Measurements from ENCODE around the gene OSBPL5. TPM values are rescaled to one million over a fixed set of nuclear protein-coding genes. Genes with fewer than 3 reads are reported as not detected.

Gene OSBPL5
- total and polyA plus RNA-seq, 2 donors = 28.2 to 42.3 TPM

DNA sequence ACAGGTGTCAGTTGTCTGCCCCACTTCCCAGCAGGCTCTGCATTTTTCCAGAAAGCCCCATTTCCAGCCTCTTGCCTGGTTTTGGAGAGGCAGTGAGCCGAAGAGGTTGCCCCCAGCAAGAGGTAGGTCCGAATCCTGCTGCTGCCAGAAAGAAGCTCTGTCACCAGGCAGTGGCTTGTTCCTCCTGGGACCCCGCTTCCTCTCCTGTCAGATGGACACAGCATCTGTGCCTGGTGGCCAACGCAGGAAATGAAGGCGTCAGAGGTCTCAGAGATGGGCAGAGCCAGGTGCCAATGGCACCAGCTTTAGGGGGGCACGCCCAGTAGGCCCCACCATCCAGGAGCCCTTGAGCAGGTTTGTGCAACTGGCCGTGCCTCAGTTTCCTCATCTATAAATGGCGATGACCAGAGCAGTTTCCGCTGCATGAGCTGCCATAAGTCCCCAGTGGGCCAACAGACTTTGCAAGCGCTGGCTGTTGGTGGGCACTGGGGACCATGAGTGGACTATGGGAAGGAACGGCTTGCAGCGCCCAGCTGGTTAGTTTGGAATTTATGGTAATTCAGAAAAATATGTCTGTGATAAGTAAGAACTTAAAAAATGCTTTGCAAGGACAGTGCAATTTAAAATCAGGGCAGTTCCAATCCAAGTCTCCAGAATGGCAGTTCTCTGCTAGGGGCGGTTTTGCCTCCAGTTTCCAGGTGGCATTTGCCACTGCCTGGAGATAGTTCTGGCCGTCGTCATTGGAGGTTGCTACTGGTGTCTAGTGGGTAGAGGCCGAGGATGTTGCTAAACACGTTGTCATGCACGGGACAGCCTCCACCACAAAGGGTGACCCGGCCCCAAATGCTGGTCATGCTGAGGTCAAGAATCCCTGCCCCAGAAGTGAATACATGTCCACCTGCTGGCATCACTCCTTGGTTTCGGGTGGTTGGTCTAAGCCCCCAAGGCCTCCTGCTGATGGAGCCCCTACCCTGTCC, 2.3 kb upstream of the OSBPL5 start:
- peaks cover 66 to 87% of the 10 kb centered on the region in 2 donors for H3K4me1 ChIP-seq (ENCODE audit: control insufficient read depth in 2 of 2, insufficient read depth in 2 of 2, low read length in 2 of 2)
- H3K27ac ChIP-seq (ENCODE audit: low read depth in 1 of 2, low read length in 1 of 2) = peak overlapping the region in 1 of 2 donors; percentile 56
- H3K36me3 ChIP-seq (ENCODE audit: control insufficient read depth in 2 of 2, insufficient read depth in 2 of 2, low read length in 1 of 2) = peaks cover 0 to 2% of the 10 kb centered on the region in 2 donors
- 89% methylated on average over 20 of the region's 20 CpGs for WGBS
- H3K9me3 ChIP-seq (ENCODE audit: control insufficient read depth in 2 of 2, insufficient read depth in 1 of 2, low read length in 1 of 2) = peaks cover 0 to 4% of the 10 kb centered on the region in 2 donors
- peak in 1 of 9 donors; percentile 41 for DNase-seq (ENCODE audit: low read depth in 6 of 9, low spot score in 9 of 9)
- no peak overlapping the region for H3K4me3 ChIP-seq (ENCODE audit: low read length in 2 of 2)
- H3K27me3 ChIP-seq (ENCODE audit: control insufficient read depth in 2 of 2, insufficient read depth in 1 of 2, low read length in 1 of 2) = peaks cover 0 to 13% of the 10 kb centered on the region in 2 donors

DNA sequence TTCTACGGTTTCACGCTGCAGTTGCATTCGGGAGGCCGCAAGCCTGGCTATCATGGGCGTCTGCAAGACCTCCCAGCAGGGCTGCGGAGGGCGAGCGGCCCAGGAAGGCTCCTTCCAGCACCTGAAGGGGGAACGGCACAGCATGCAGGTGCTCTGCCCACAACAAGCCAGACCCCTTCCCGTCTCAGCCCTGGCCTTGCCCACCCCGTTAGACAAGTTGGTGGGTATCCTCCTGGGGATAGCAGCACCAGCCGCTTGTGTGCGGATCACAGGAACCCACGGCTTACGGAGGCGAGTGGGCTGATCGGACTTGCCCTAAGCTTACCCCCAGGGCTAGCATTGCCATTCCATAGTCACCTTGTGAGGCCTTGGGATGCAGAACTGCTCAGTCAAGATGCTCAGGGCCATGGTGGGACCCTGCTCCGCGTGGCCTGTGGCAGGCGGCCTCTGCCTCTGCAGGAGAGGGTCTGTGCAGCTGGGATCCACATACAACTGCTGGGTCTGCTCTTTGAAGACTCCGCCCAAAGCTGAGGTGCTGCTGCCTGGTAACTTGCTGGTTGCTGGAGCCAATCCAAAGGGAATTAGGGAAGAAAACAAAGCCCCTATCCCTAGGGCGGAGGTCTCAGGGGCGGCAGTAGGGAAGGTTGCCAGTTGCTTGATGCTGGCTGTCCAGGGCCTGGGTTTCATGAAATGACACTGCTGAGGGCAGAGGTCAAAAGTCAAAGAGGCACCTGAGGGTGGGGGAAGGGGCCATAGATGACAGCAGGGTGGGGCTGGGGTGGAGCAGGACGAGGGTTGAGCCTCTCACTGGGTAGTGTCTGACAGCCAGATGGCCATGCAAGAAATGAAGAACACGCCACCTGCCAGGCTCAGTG, 1.4 kb upstream of the OSBPL5 start:
- Histone ChIP-seq H3K4me1 (ENCODE audit: control insufficient read depth in 2 of 2, insufficient read depth in 2 of 2, low read length in 2 of 2) (peaks cover 65 to 87% of the 10 kb centered on the region in 2 donors), H3K27me3 (ENCODE audit: control insufficient read depth in 2 of 2, insufficient read depth in 1 of 2, low read length in 1 of 2) (peaks cover 0 to 13% of the 10 kb centered on the region in 2 donors), H3K36me3 (ENCODE audit: control insufficient read depth in 2 of 2, insufficient read depth in 2 of 2, low read length in 1 of 2) (peaks cover 0 to 6% of the 10 kb centered on the region in 2 donors), H3K4me3 (ENCODE audit: low read length in 2 of 2) (peak overlapping the region; percentile 60 to 97), H3K9me3 (ENCODE audit: control insufficient read depth in 2 of 2, insufficient read depth in 1 of 2, low read length in 1 of 2) (peaks cover 0 to 9% of the 10 kb centered on the region in 2 donors), H3K27ac (ENCODE audit: low read depth in 1 of 2, low read length in 1 of 2) (peak overlapping the region; percentile 61 to 75)
- peak in 3 of 9 donors; percentile 34 to 60 (median 36) for DNase-seq (ENCODE audit: low read depth in 6 of 9, low spot score in 9 of 9)
- WGBS = 75% methylated on average over 25 of the region's 25 CpGs

DNA sequence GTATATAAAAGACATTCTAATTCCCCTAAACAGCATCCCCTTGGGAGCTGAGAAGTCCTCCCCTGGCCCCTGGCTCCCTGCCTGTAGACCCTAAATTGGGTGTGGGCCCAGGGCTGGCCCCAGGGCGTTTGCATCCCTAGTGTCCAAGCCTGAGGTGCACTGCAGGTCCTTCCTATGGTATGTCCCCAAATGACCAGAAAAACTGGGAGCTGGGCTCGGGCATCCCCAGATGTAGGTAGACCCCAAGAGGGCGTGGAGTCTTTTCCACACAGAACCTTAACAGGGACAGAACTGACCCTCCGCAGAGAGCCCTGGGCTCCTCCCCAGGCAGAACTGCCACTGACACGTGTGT, 782 bp upstream of the OSBPL5 start:
- peaks cover 0 to 13% of the 10 kb centered on the region in 2 donors for H3K27me3 ChIP-seq (ENCODE audit: control insufficient read depth in 2 of 2, insufficient read depth in 1 of 2, low read length in 1 of 2)
- peaks cover 66 to 87% of the 10 kb centered on the region in 2 donors for H3K4me1 ChIP-seq (ENCODE audit: control insufficient read depth in 2 of 2, insufficient read depth in 2 of 2, low read length in 2 of 2)
- H3K27ac ChIP-seq (ENCODE audit: low read depth in 1 of 2, low read length in 1 of 2) = peak overlapping the region; percentile 47 to 75
- DNase-seq (ENCODE audit: low read depth in 6 of 9, low spot score in 9 of 9) = no peak
- H3K9me3 ChIP-seq (ENCODE audit: control insufficient read depth in 2 of 2, insufficient read depth in 1 of 2, low read length in 1 of 2) = peaks cover 0 to 9% of the 10 kb centered on the region in 2 donors
- H3K36me3 ChIP-seq (ENCODE audit: control insufficient read depth in 2 of 2, insufficient read depth in 2 of 2, low read length in 1 of 2) = peaks cover 0 to 6% of the 10 kb centered on the region in 2 donors
- 90% methylated on average over 5 of the region's 5 CpGs for WGBS
- H3K4me3 ChIP-seq (ENCODE audit: low read length in 2 of 2) = peak overlapping the region; percentile 60 to 97

DNA sequence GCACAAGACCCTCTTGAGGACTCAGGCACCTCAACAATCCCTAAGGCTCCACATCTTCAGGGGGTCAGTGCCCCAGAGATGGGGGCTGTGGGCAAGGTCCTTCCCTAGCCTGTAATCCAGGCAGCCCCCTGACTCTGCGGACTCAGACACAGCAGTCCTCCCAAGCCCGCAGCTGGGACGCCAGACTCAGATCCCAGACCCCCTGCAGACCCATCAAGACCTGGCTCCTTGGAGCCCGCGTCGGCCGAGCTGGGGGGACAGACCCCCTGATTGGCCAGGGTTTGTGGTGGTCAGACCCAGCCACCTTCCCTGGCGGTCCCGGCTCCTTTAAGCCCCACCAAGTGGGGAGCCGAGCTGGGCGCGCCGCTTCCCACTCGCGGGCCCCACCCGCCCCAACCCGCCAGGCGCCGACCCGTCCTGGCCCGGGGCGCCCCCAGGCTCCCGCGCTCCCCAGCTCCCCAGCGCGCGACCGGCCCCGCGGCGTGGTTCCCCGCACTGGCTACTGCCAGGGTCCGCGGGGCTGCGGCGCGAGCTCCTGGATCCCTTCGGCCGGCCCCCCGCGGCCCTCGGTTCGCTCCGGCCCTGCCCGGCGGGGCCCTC, 458 bp downstream of the OSBPL5 start:
- Histone ChIP-seq H3K4me1 (ENCODE audit: control insufficient read depth in 2 of 2, insufficient read depth in 2 of 2, low read length in 2 of 2) (peaks cover 64 to 86% of the 10 kb centered on the region in 2 donors), H3K27ac (ENCODE audit: low read depth in 1 of 2, low read length in 1 of 2) (peak overlapping the region; percentile 82 to 91), H3K9me3 (ENCODE audit: control insufficient read depth in 2 of 2, insufficient read depth in 1 of 2, low read length in 1 of 2) (peaks cover 0 to 9% of the 10 kb centered on the region in 2 donors), H3K4me3 (ENCODE audit: low read length in 2 of 2) (peak overlapping the region; percentile 97 to 98), H3K36me3 (ENCODE audit: control insufficient read depth in 2 of 2, insufficient read depth in 2 of 2, low read length in 1 of 2) (peaks cover 0 to 6% of the 10 kb centered on the region in 2 donors), H3K27me3 (ENCODE audit: control insufficient read depth in 2 of 2, insufficient read depth in 1 of 2, low read length in 1 of 2) (peaks cover 0 to 13% of the 10 kb centered on the region in 2 donors)
- DNase-seq (ENCODE audit: low read depth in 6 of 9, low spot score in 9 of 9) = no peak
- 1% methylated on average over 46 of the region's 46 CpGs for WGBS

DNA sequence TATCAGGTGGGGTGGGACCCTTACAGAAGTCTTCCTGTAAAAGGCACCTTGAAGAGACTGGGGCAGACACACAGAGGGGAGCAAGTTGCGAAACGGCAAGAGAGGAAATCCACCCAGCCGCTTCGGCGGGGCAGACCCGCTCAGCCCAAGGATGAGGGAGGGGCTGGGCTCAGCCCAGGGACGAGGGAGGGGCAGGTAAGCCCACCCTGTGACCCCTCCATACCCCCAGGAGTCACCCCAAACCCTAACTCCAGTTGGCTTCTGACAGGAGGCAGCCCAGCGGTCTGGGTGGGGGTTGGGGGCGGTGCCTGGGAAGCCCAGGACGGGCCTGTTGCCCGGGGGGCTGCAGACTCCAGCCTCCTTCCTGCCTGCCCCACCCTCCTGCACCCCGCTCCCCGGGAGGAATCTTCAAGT, 965 bp downstream of the OSBPL5 start:
- Histone ChIP-seq H3K4me1 (ENCODE audit: control insufficient read depth in 2 of 2, insufficient read depth in 2 of 2, low read length in 2 of 2) (peaks cover 64 to 86% of the 10 kb centered on the region in 2 donors), H3K9me3 (ENCODE audit: control insufficient read depth in 2 of 2, insufficient read depth in 1 of 2, low read length in 1 of 2) (peaks cover 0 to 9% of the 10 kb centered on the region in 2 donors), H3K27ac (ENCODE audit: low read depth in 1 of 2, low read length in 1 of 2) (peak overlapping the region; percentile 82 to 91), H3K4me3 (ENCODE audit: low read length in 2 of 2) (peak overlapping the region; percentile 97 to 98), H3K27me3 (ENCODE audit: control insufficient read depth in 2 of 2, insufficient read depth in 1 of 2, low read length in 1 of 2) (peaks cover 0 to 9% of the 10 kb centered on the region in 2 donors), H3K36me3 (ENCODE audit: control insufficient read depth in 2 of 2, insufficient read depth in 2 of 2, low read length in 1 of 2) (peaks cover 2 to 6% of the 10 kb centered on the region in 2 donors)
- WGBS = 1% methylated on average over 13 of the region's 13 CpGs
- DNase-seq (ENCODE audit: low read depth in 6 of 9, low spot score in 9 of 9) = peak in 3 of 9 donors; percentile 38 to 72 (median 51)

DNA sequence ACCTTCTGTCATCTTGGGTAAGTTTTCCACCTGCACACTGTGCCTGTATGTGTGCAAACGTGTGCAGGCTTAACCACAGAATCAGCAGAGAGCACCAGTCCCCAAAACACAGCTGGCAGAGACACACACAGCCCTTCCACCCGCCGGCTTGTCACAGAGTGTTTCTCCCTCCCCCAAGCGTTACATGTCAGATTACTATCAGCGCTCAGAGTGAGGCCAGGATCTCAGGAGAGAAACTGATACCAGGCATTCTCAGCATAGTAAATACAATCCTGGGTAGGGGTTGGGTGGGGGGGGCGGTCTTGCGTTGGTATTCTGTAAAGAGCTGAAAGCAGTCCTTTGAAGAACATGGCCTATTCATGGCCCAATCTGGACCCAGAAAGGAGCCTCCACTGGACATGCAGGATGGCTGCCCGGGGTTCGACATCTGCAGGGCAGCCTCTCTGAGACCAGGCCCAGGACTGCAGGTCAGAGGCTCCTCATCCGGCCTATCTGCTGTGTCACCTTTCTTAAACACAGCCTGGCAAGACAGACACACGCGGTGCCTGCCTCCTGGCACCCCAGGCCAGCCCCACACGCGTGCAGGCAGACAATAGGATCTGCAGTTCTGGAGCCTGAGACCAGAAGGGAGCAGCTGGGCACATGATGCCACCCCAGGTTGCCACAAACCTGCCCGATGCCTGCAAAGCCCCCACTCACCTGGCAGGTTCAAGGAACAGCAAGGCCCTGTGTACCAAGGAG, 1.7 kb downstream of the OSBPL5 start:
- Histone ChIP-seq H3K27ac (ENCODE audit: low read depth in 1 of 2, low read length in 1 of 2) (peak overlapping the region; percentile 82 to 91), H3K4me1 (ENCODE audit: control insufficient read depth in 2 of 2, insufficient read depth in 2 of 2, low read length in 2 of 2) (peaks cover 62 to 87% of the 10 kb centered on the region in 2 donors), H3K27me3 (ENCODE audit: control insufficient read depth in 2 of 2, insufficient read depth in 1 of 2, low read length in 1 of 2) (peaks cover 0 to 5% of the 10 kb centered on the region in 2 donors), H3K4me3 (ENCODE audit: low read length in 2 of 2) (peak overlapping the region; percentile 97 to 98), H3K36me3 (ENCODE audit: control insufficient read depth in 2 of 2, insufficient read depth in 2 of 2, low read length in 1 of 2) (peaks cover 3 to 10% of the 10 kb centered on the region in 2 donors), H3K9me3 (ENCODE audit: control insufficient read depth in 2 of 2, insufficient read depth in 1 of 2, low read length in 1 of 2) (peaks cover 0 to 10% of the 10 kb centered on the region in 2 donors)
- 35% methylated on average over 15 of the region's 15 CpGs for WGBS
- DNase-seq (ENCODE audit: low read depth in 6 of 9, low spot score in 9 of 9) = peak in 5 of 9 donors; percentile 71 to 91 (median 81)

DNA sequence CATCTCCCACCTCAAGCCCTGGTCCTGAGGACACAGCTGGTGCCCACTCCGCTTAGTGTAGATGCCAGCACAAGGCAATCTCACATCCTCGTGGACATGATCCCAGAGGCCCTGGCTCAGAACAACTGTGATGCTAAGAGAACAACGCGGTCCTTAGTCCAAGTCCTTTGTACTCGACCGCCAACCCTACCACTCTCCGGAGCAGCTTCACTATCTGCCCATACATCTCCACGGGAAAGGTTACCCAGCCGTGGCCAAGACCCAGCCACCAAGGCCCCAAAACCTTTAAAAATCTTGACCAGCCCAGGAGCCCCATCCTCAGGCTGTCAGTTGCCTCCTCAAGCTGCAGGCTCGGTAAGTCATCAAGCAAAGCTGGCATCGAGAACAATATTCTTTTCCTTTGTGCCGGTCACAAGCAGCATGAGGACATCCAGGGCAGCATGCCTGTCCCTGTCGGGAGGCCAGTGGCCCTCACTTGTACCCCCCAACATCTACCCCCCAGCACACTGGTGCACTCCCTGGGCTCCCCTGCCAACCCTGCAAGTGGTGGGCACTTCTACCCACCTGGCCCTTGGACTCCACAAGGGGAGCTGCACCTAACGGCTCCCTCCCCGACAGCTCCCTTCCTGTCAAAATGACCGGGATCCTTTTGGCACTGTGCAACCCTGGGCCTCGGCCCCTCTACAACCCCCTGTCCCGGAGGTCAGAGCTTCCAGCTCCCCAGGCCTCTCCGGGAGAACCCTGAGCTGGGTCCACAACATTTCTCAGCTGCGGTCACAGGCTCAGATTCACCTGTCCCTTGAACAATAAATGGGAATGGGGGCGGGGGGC, 2.5 kb downstream of the OSBPL5 start:
- H3K27me3 ChIP-seq (ENCODE audit: control insufficient read depth in 2 of 2, insufficient read depth in 1 of 2, low read length in 1 of 2) = peaks cover 0 to 5% of the 10 kb centered on the region in 2 donors

More for the DNA sequence above, 2.5 kb downstream of the OSBPL5 start:
- H3K9me3 ChIP-seq (ENCODE audit: control insufficient read depth in 2 of 2, insufficient read depth in 1 of 2, low read length in 1 of 2) = peaks cover 0 to 16% of the 10 kb centered on the region in 2 donors
- DNase-seq (ENCODE audit: low read depth in 6 of 9, low spot score in 9 of 9) = no peak
- 69% methylated on average over 21 of the region's 21 CpGs for WGBS
- H3K4me1 ChIP-seq (ENCODE audit: control insufficient read depth in 2 of 2, insufficient read depth in 2 of 2, low read length in 2 of 2) = peaks cover 66 to 87% of the 10 kb centered on the region in 2 donors
- H3K4me3 ChIP-seq (ENCODE audit: low read length in 2 of 2) = peak overlapping the region; percentile 97 to 98
- H3K36me3 ChIP-seq (ENCODE audit: control insufficient read depth in 2 of 2, insufficient read depth in 2 of 2, low read length in 1 of 2) = peaks cover 7 to 17% of the 10 kb centered on the region in 2 donors
- H3K27ac ChIP-seq (ENCODE audit: low read depth in 1 of 2, low read length in 1 of 2) = peak overlapping the region; percentile 66 to 91
